T-cell (primary cell): ENCODE measurements around the gene SUGCT. TPM values are rescaled to one million over a fixed set of nuclear protein-coding genes. Genes with fewer than 3 reads are reported as not detected.

Source experiments
- ATAC-seq, 4 experiments: fragments of 200-7000 bp in 3 of 4; fragments of 150-1000 bp in 1 of 4; cut with Tn5 transposase; replicated peaks in 1 of 4; 1 replicate in 3 of 4; 2 replicates in 1 of 4; pipeline ENCODE4 v1.10.0; 2021; ENCODE audit warnings: moderate library complexity in 3 of 4, mild to moderate bottlenecking in 2 of 4, moderate number of reproducible peaks in 1 of 4
- CTCF ChIA-PET, 2 donors: fragments of 300-600 bp; sonication (Branson Sonifier 250); formaldehyde crosslinking; loops; one replicate each; lab custom pipeline; 2022; ENCODE audit warnings: antibody characterized with exemption in 2 of 2; lab: Charles Lee
- POLR2A ChIA-PET, 2 donors: fragments of 300-600 bp; sonication (Branson Sonifier 250); formaldehyde crosslinking; loops; one replicate each; lab custom pipeline; 2022; ENCODE audit warnings: antibody characterized with exemption in 2 of 2; lab: Charles Lee
- DNase-seq, 35 experiments: peaks; one replicate each; pipeline versions ENCODE4 v3.0.0 to v3.0.0-alpha.2; 2013 to 2023
- H3K27ac ChIP-seq: one replicate; pipeline ENCODE4 v1.5.1; 2013; ENCODE audit warnings: low read length
- H3K27me3 ChIP-seq, 2 experiments: replicated peaks in 1 of 2; 1 replicate in 1 of 2; 2 replicates in 1 of 2; pipeline versions ENCODE4 v1.6.1 to v1.7.0; 2013; ENCODE audit warnings: low read length in 1 of 2, mixed read lengths in 1 of 2; ENCODE audit not compliant: control insufficient read depth in 2 of 2, insufficient read depth in 2 of 2; ENCODE audit errors: extremely low read depth in 1 of 2
- H3K36me3 ChIP-seq, 2 donors: 1 replicate in 1 of 2; 2 replicates in 1 of 2; pipeline versions ENCODE4 v1.6.1 to v1.7.0; 2013; ENCODE audit warnings: low read length in 1 of 2; ENCODE audit not compliant: control insufficient read depth in 2 of 2, insufficient read depth in 1 of 2; ENCODE audit errors: extremely low read depth in 1 of 2
- H3K4me1 ChIP-seq, 2 experiments: 1 replicate in 1 of 2; 2 replicates in 1 of 2; pipeline versions ENCODE4 v1.6.1 to v1.7.0; 2013; ENCODE audit warnings: low read length in 2 of 2, mixed read lengths in 1 of 2; ENCODE audit not compliant: insufficient read depth in 2 of 2, control insufficient read depth in 1 of 2; ENCODE audit errors: extremely low read depth in 1 of 2
- H3K4me3 ChIP-seq, 2 donors: 1 replicate in 1 of 2; 2 replicates in 1 of 2; pipeline versions ENCODE4 v1.5.1 to v1.7.0; 2013; ENCODE audit warnings: mild to moderate bottlenecking in 2 of 2, low read length in 1 of 2, moderate library complexity in 1 of 2; ENCODE audit not compliant: control insufficient read depth in 1 of 2; ENCODE audit errors: extremely low read depth in 1 of 2
- H3K9me3 ChIP-seq: 2 replicates; pipeline ENCODE4 v1.7.0; 2013
- H3K27ac Mint-ChIP-seq, 2 donors: one replicate each; pipeline ENCODE4 v1.8.0; 2020 to 2021; ENCODE audit warnings: mild to moderate bottlenecking in 2 of 2, mixed read lengths in 2 of 2
- H3K27me3 Mint-ChIP-seq, 2 donors: one replicate each; pipeline ENCODE4 v1.8.0; 2021 to 2022; ENCODE audit warnings: mixed read lengths in 2 of 2
- H3K36me3 Mint-ChIP-seq: one replicate; pipeline ENCODE4 v1.8.0; 2021; ENCODE audit warnings: mixed read lengths
- H3K4me1 Mint-ChIP-seq, 3 donors: one replicate each; pipeline ENCODE4 v1.8.0; 2020 to 2022; ENCODE audit warnings: mixed read lengths in 3 of 3, mild to moderate bottlenecking in 1 of 3
- H3K4me3 Mint-ChIP-seq, 3 donors: one replicate each; pipeline ENCODE4 v1.8.0; 2020 to 2022; ENCODE audit warnings: mild to moderate bottlenecking in 3 of 3, mixed read lengths in 3 of 3, moderate library complexity in 3 of 3
- H3K9me3 Mint-ChIP-seq, 3 donors: one replicate each; pipeline ENCODE4 v1.8.0; 2020 to 2022; ENCODE audit warnings: mixed read lengths in 3 of 3
- WGBS: methylation state at CpG from one replicate; pipeline ENCODE4 v1.1.5; 2013; ENCODE audit warnings: missing lambda C conversion rate; ENCODE audit not compliant: insufficient coverage; 5-methylcytosine and 5-hydroxymethylcytosine counted together
- total RNA-seq, 35 experiments: library from RNA in 6 of 35; stranded (reverse) in 6 of 35; fragments of 120-200 nt in 1 of 35; gene quantifications; one replicate each; pipeline versions ENCODE4 v1.2.1 to v1.2.4 and lab custom pipeline; 2013 to 2026

Gene SUGCT
- total RNA-seq, 5 donors from 2014 or later (not counting 1 experiment from before 2014, with no cell fraction given), result 1.3 to 3.1 (median 2.3) TPM

DNA sequence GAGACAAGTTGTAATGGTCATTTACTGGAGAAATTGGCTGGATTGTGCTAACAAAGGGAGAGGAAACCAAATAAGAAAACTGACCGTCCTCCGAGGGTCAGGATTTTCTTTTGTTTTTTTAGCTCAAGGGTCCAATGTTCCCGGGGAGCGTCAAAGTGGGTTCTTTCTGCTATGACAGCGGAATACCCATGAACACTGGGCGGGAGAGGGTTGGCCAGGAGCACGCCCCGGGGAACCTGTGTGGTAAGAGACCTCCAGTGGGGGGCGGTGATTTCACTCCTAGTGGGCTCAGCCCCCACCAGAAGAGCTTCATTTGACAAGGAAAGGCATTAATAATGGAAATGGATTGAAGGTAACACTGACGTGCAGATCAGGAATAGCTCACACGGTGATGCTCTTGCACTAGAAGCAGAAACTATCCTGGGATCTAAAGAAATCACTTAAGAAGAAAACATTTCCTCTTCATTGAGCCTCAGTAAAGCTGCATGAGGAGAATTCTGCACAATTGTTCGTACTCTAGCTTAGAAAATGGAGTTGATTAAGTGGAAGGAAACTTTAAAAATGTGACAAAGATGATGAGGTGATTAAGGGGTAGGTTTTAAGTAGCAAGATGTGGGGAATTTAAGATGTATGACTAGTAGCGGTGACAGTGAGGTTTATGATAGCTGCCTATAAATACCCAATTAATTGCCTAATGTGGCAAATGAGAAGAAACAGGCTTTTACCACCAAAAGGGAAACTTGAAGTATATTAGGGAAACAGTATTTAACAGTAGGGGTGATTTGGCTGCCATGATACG is 627.2 kb downstream of the SUGCT start:
- POLR2A ChIA-PET, result no interaction called here
- no peaks in the 10 kb centered on the region for H3K4me1 Mint-ChIP-seq
- H3K27ac Mint-ChIP-seq, result no peak overlapping the region
- DNase-seq (no peak), ATAC-seq (no peak)
- H3K4me3 Mint-ChIP-seq, result no peak overlapping the region
- no peaks in the 10 kb centered on the region for H3K9me3 ChIP-seq
- no peaks in the 10 kb centered on the region for H3K27me3 ChIP-seq
- H3K36me3 ChIP-seq, result no peaks in the 10 kb centered on the region
- H3K4me1 ChIP-seq, result no peaks in the 10 kb centered on the region
- CTCF ChIA-PET, result no interaction called here
- H3K27ac ChIP-seq, result no peak overlapping the region
- H3K27me3 Mint-ChIP-seq, result no peaks in the 10 kb centered on the region
- no peak overlapping the region for H3K4me3 ChIP-seq
- WGBS, result 89% methylated on average over 7 of the region's 14 CpGs
- H3K9me3 Mint-ChIP-seq, result peaks cover 0 to 5% (median 0%) of the 10 kb centered on the region in 3 donors
- H3K36me3 Mint-ChIP-seq, result no peaks in the 10 kb centered on the region

DNA sequence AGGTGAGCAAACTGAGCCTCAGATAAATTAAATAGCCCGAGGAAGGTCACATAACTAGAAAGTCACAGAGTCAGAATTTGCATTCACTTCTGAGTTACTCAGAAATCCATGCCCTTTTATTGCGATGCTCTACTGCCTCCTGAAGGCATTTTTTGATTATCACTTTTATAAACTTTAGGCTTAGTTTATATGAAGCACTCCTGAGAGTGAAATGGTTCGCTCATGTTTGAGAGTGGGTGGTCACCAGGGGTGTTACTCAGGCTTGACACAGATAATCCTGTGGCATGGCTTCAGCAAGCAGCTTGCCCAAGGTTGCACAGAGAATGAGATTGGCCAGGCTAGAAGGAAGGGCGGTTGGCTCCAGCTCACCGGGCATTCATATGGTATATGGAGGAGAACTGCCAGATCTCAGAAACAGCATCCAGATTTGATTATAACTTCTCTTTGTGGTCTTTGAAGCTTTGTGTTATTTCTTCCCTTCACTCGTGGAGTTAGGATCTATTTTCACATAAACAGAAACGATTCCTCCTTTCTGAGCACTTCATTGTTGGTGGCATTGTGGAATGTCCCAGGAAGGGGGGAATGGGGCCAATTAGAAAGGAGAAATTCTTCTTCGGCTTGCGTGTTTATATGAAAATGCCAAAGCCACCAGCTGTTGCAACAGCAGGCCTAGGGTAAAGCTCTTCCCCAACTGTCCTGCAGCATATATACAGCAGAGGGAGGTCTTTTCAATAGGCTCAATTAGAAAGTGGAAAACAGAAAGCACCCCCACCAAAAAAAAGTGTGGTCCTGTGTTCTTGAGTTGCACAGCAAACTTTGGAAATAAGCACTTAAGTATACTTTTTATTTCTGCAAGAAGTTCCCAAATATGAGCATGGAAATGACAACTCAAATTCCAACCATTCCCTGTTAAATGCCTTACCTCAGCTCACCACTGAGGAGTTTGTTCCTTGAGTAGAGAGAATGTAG is 628.8 kb downstream of the SUGCT start:
- H3K27ac Mint-ChIP-seq, result no peak overlapping the region
- no peak overlapping the region for H3K27ac ChIP-seq

DNA sequence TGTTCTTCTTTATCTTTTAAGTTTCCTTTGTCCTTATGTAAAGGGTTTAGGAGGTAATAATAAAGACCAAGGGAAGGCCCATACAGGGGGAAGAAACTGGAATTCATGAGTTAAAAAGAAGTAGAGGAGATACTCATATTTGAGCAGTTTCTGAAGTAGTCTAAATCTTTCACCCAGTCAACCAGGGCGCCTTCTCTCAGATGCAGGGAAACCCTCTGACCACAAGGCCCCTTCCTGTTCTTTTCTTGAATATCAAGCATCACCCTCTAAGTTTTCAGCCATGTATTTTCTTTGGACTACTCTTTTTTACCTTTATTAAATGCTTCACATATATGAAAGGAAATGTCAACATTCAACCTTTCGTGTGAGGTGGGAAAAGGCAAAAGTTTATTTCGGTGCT is 630.8 kb downstream of the SUGCT start:
- no peak for ATAC-seq
- Mint-ChIP-seq H3K27ac (no peak overlapping the region), H3K9me3 (peaks cover 0 to 5% (median 0%) of the 10 kb centered on the region in 3 donors), H3K4me1 (no peaks in the 10 kb centered on the region), H3K36me3 (no peaks in the 10 kb centered on the region), H3K27me3 (no peaks in the 10 kb centered on the region), H3K4me3 (no peak overlapping the region)
- no CpG with 5 or more reads among the region's 3 CpGs for WGBS
- no peak for DNase-seq
- Histone ChIP-seq H3K4me1 (no peaks in the 10 kb centered on the region), H3K4me3 (no peak overlapping the region), H3K27ac (no peak overlapping the region), H3K27me3 (no peaks in the 10 kb centered on the region), H3K9me3 (no peaks in the 10 kb centered on the region), H3K36me3 (no peaks in the 10 kb centered on the region)
- POLR2A ChIA-PET, result interaction anchor here in 1 of 2 donors (0.7 kb wide), 1 partner anchor 87 kb away, joined by 8 read pairs; no protein-coding TSS in a partner anchor
- CTCF ChIA-PET, result no interaction called here

More for the DNA sequence above, 628.8 kb downstream of the SUGCT start:
- H3K9me3 Mint-ChIP-seq, result peaks cover 0 to 5% (median 0%) of the 10 kb centered on the region in 3 donors
- WGBS, result 90% methylated on average over 2 of the region's 9 CpGs
- Histone ChIP-seq H3K9me3 (no peaks in the 10 kb centered on the region), H3K4me1 (no peaks in the 10 kb centered on the region), H3K36me3 (no peaks in the 10 kb centered on the region), H3K4me3 (no peak overlapping the region), H3K27me3 (no peaks in the 10 kb centered on the region)
- DNase-seq, result no peak
- no peaks in the 10 kb centered on the region for H3K4me1 Mint-ChIP-seq
- POLR2A ChIA-PET, result no interaction called here
- CTCF ChIA-PET, result no interaction called here
- no peaks in the 10 kb centered on the region for H3K27me3 Mint-ChIP-seq
- no peak overlapping the region for H3K4me3 Mint-ChIP-seq
- ATAC-seq, result no peak
- H3K36me3 Mint-ChIP-seq, result no peaks in the 10 kb centered on the region

DNA sequence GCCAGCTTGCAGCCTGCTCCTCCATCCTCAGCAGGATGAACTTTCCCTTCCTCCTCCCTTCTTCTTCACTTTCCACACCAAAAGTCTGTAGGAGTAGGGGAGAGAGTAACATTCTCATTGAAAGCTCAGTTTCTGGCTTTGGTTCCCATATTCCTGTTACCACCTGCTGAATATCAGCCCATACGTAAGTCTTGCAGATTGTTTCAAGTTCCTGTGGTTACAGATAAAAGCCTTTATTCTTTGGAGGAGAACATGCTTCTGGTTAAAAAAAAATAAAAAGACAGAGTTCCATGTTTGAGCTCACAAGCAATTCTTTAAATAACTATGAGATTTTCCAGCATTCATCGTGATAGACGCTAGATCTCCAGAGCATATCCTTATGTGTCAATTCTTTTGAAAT is 637.3 kb downstream of the SUGCT start:
- DNase-seq, result no peak
- Mint-ChIP-seq H3K36me3 (no peaks in the 10 kb centered on the region), H3K27ac (no peak overlapping the region), H3K27me3 (no peaks in the 10 kb centered on the region), H3K4me1 (no peaks in the 10 kb centered on the region), H3K4me3 (no peak overlapping the region), H3K9me3 (no peaks in the 10 kb centered on the region)
- no peaks in the 10 kb centered on the region for H3K9me3 ChIP-seq
- no peak overlapping the region for H3K27ac ChIP-seq
- WGBS, result 40% methylated on average over 2 of the region's 3 CpGs
- ChIA-PET POLR2A (no interaction called here), CTCF (no interaction called here)
- no peaks in the 10 kb centered on the region for H3K27me3 ChIP-seq
- H3K36me3 ChIP-seq, result no peaks in the 10 kb centered on the region
- ATAC-seq, result no peak
- no peaks in the 10 kb centered on the region for H3K4me1 ChIP-seq
- no peak overlapping the region for H3K4me3 ChIP-seq

DNA sequence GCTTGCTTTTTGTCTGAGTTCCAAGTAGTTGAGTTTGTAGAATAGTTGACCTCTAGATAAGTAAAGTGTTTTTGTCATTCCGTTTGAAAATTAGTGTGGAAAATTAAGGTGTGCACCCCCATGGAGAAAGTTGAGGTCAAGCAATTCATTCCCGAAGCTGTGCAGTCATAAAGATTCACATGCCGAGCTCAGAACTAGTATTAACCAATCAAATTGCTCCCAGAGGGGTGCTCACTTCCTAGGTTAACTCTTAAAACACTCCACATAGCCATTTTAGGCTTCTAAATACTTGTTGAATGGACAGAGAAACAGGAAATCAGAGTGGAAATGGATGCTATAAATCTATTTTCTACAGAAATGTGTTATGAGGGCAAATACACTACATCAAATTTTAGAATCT is 638.9 kb downstream of the SUGCT start:
- Mint-ChIP-seq H3K9me3 (no peaks in the 10 kb centered on the region), H3K27ac (no peak overlapping the region), H3K4me3 (no peak overlapping the region), H3K27me3 (no peaks in the 10 kb centered on the region), H3K36me3 (no peaks in the 10 kb centered on the region), H3K4me1 (no peaks in the 10 kb centered on the region)
- DNase-seq (no peak), ATAC-seq (no peak)
- 71% methylated on average over 1 of the region's 3 CpGs for WGBS
- POLR2A ChIA-PET, result no interaction called here
- H3K9me3 ChIP-seq, result no peaks in the 10 kb centered on the region
- no peak overlapping the region for H3K27ac ChIP-seq
- H3K36me3 ChIP-seq, result no peaks in the 10 kb centered on the region
- no peaks in the 10 kb centered on the region for H3K27me3 ChIP-seq
- H3K4me3 ChIP-seq, result no peak overlapping the region
- CTCF ChIA-PET, result interaction anchor here in 1 of 2 donors (0.6 kb wide), 1 partner anchor 80 kb away, joined by 3 read pairs; no protein-coding TSS in a partner anchor
- H3K4me1 ChIP-seq, result no peaks in the 10 kb centered on the region

DNA sequence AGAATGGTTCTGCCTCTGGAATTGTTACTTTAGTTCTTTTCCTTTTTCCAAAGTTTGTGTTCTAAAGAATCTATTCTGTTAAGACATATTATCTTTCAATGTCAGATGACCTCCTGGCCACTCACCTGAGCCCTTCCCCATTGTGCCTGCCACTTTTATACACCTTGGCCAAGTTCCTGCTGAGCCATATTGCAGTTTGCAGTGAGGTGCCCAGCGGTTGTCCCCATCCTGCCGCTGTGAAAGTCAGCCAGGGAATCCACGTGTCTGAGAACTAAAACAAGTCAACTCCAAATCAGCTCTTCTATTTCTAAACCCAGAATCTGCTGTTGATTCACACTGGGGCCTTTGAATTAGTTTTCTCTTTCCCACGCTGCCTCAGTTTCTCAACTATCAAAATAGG is 641.1 kb downstream of the SUGCT start:
- H3K4me1 Mint-ChIP-seq, result no peaks in the 10 kb centered on the region
- H3K27ac Mint-ChIP-seq, result no peak overlapping the region
- H3K9me3 Mint-ChIP-seq, result no peaks in the 10 kb centered on the region
- Histone ChIP-seq H3K27me3 (no peaks in the 10 kb centered on the region), H3K4me1 (no peaks in the 10 kb centered on the region), H3K9me3 (no peaks in the 10 kb centered on the region), H3K27ac (no peak overlapping the region), H3K4me3 (no peak overlapping the region), H3K36me3 (no peaks in the 10 kb centered on the region)
- no peak overlapping the region for H3K4me3 Mint-ChIP-seq
- ChIA-PET CTCF (no interaction called here), POLR2A (no interaction called here)
- DNase-seq, result no peak
- 92% methylated on average over 3 of the region's 4 CpGs for WGBS
- no peaks in the 10 kb centered on the region for H3K27me3 Mint-ChIP-seq
- H3K36me3 Mint-ChIP-seq, result no peaks in the 10 kb centered on the region
- no peak for ATAC-seq
